SKM-1 treated with dmso at 0.1 percent for 144 hours (cell line): Measurements from ENCODE around the gene PPP1CC.
"Not testable (repeated sequence)": the region's sequence is repeated elsewhere in the genome, so short reads cannot be mapped to it uniquely, and the experiment has no call there.

Experiments
- DNase-seq: peaks from one replicate; lab custom pipeline; 2025; ENCODE audit not compliant: unreplicated experiment; lab: John Stamatoyannopoulos, UW

Gene PPP1CC

GRCh38 chr12:110742718-110743570, at the start of gene PPP1CC:
Gene PPP1CC (minus strand): TSS chr12:110742891. CDS start chr12:110742707, 184 bp downstream.
- DNase-seq: peak; percentile 74

GRCh38 chr12:110791589-110791988, 48.9 kb upstream of the PPP1CC start:
- DNase-seq: no peak

GRCh38 chr12:110790301-110790700, 47.6 kb upstream of the PPP1CC start:
- DNase-seq: no peak

- no peak for DNase-seq
Observed at GRCh38 chr12:110786012-110786411, 43.3 kb upstream of the PPP1CC start.

- no peak for DNase-seq
Observed at GRCh38 chr12:110785240-110785639, 42.5 kb upstream of the PPP1CC start.

- no peak for DNase-seq
Observed at GRCh38 chr12:110782922-110783321, 40.2 kb upstream of the PPP1CC start.

GRCh38 chr12:110782094-110782493, 39.4 kb upstream of the PPP1CC start:
- no peak for DNase-seq

- no peak for DNase-seq
Observed at GRCh38 chr12:110780448-110780847, 37.8 kb upstream of the PPP1CC start.

- DNase-seq: peak; percentile 25
Observed at GRCh38 chr12:110778833-110779577, 36.3 kb upstream of the PPP1CC start.

- DNase-seq: no peak
Observed at GRCh38 chr12:110776410-110776809, 33.7 kb upstream of the PPP1CC start.

- DNase-seq: no peak
Observed at GRCh38 chr12:110775997-110776396, 33.3 kb upstream of the PPP1CC start.

- no peak for DNase-seq
Observed at GRCh38 chr12:110774824-110775223, 32.1 kb upstream of the PPP1CC start.

- DNase-seq: no peak
Observed at GRCh38 chr12:110768960-110769359, 26.3 kb upstream of the PPP1CC start.

GRCh38 chr12:110767863-110768262, 25.2 kb upstream of the PPP1CC start:
- DNase-seq: no peak

GRCh38 chr12:110766311-110767154, 23.8 kb upstream of the PPP1CC start:
- no peak for DNase-seq

- not testable (repeated sequence) for DNase-seq
Observed at GRCh38 chr12:110765572-110765971, 22.9 kb upstream of the PPP1CC start.

- no peak for DNase-seq
Observed at GRCh38 chr12:110765111-110765510, 22.4 kb upstream of the PPP1CC start.

- DNase-seq: no peak
Observed at GRCh38 chr12:110763583-110763982, 20.9 kb upstream of the PPP1CC start.

GRCh38 chr12:110762891-110763290, 20.2 kb upstream of the PPP1CC start:
- no peak for DNase-seq

- no peak for DNase-seq
Observed at GRCh38 chr12:110760204-110760609, 17.5 kb upstream of the PPP1CC start.

- no peak for DNase-seq
Observed at GRCh38 chr12:110758922-110759321, 16.2 kb upstream of the PPP1CC start.
